H1 (cell line): Measurements from ENCODE around the gene UNC80. TPM values are rescaled to one million over a fixed set of nuclear protein-coding genes. Genes with fewer than 3 reads are reported as not detected.

ENCODE experiments used
- CTCF ChIA-PET: fragments of 300-600 bp; sonication (Branson Sonifier 250); formaldehyde crosslinking; loops from one replicate; lab custom pipeline; 2021; ENCODE audit not compliant: partially characterized antibody; lab: Charles Lee
- POLR2A ChIA-PET: fragments of 300-600 bp; sonication (Branson Sonifier 250); formaldehyde crosslinking; loops from one replicate; lab custom pipeline; 2021; ENCODE audit warnings: inconsistent platforms; ENCODE audit not compliant: partially characterized antibody; lab: Charles Lee
- DNase-seq, 2 experiments: peaks; one replicate each; pipeline versions ENCODE4 v3.0.0 to v3.0.0-alpha.2; 2010 to 2022; ENCODE audit warnings: low spot score in 2 of 2, low read depth in 1 of 2, mixed read lengths in 1 of 2
- FAIRE-seq: peaks from 2 replicates; lab custom pipeline; 2011; peaks lifted over from hg19 to GRCh38; lab: Jason Lieb, UNC
- H2AFZ ChIP-seq: 2 replicates; pipeline ENCODE4 v1.8.1; 2012; ENCODE audit warnings: low read length, inconsistent platforms
- H2AK5ac ChIP-seq: 2 replicates; pipeline ENCODE4 v1.6.1; 2013; ENCODE audit warnings: low read depth, low read length
- H2BK120ac ChIP-seq: replicated peaks from 2 replicates; pipeline ENCODE3; 2013; ENCODE audit warnings: low read depth, low read length, inconsistent platforms
- H2BK12ac ChIP-seq: 2 replicates; pipeline ENCODE4 v1.6.1; 2013; ENCODE audit warnings: low read depth, low read length
- H2BK15ac ChIP-seq: 2 replicates; pipeline ENCODE4 v1.6.1; 2013; ENCODE audit warnings: low read length
- H2BK20ac ChIP-seq: 2 replicates; pipeline ENCODE4 v1.6.1; 2013; ENCODE audit warnings: low read length
- H2BK5ac ChIP-seq: 2 replicates; pipeline ENCODE4 v1.6.1; 2013; ENCODE audit warnings: low read depth, low read length
- H3K14ac ChIP-seq: 2 replicates; pipeline ENCODE4 v1.6.1; 2013; ENCODE audit warnings: inconsistent platforms; ENCODE audit not compliant: insufficient read length
- H3K18ac ChIP-seq: 2 replicates; pipeline ENCODE4 v1.6.1; 2013; ENCODE audit warnings: low read length; ENCODE audit errors: extremely low read depth
- H3K23ac ChIP-seq: 2 replicates; pipeline ENCODE4 v1.6.1; 2013; ENCODE audit warnings: inconsistent platforms; ENCODE audit not compliant: insufficient read length
- H3K23me2 ChIP-seq: 2 replicates; pipeline ENCODE4 v1.6.1; 2013; ENCODE audit warnings: low read depth, low read length
- H3K27ac ChIP-seq: 2 replicates; pipeline ENCODE4 v1.6.1; 2011; ENCODE audit warnings: low read depth, low read length, inconsistent platforms
- H3K27me3 ChIP-seq, 4 experiments: replicated peaks in 1 of 4; 1 replicate in 1 of 4; 2 replicates in 3 of 4; pipeline versions ENCODE4 v1.6.1 to v1.8.1; 2011 to 2013; ENCODE audit warnings: low read length in 3 of 4, mild to moderate bottlenecking in 3 of 4, inconsistent platforms in 2 of 4, mixed read lengths in 2 of 4, moderate library complexity in 1 of 4; ENCODE audit not compliant: control insufficient read depth in 3 of 4, insufficient read depth in 3 of 4; ENCODE audit errors: extremely low read depth in 1 of 4
- H3K36me3 ChIP-seq, 4 experiments: 2 replicates each; pipeline versions ENCODE4 v1.6.1 to v1.8.1; 2011 to 2013; ENCODE audit warnings: mild to moderate bottlenecking in 4 of 4, low read length in 3 of 4, moderate library complexity in 2 of 4, control low read depth in 1 of 4, inconsistent platforms in 1 of 4; ENCODE audit not compliant: insufficient read depth in 4 of 4, control insufficient read depth in 2 of 4
- H3K4ac ChIP-seq: replicated peaks from 2 replicates; pipeline ENCODE3; 2013; ENCODE audit warnings: low read length, low read depth, mixed read lengths, inconsistent platforms; ENCODE audit not compliant: insufficient read length
- H3K4me1 ChIP-seq, 4 experiments: replicated peaks in 1 of 4; 1 replicate in 1 of 4; 2 replicates in 3 of 4; pipeline versions ENCODE4 v1.6.1 to v1.8.1; 2011 to 2013; ENCODE audit warnings: low read length in 3 of 4, inconsistent platforms in 2 of 4, mixed read lengths in 1 of 4; ENCODE audit not compliant: insufficient read depth in 4 of 4, control insufficient read depth in 3 of 4
- H3K4me2 ChIP-seq, 2 experiments: 2 replicates each; pipeline versions ENCODE4 v1.6.1 to v1.8.1; 2011 to 2013; ENCODE audit warnings: low read depth in 2 of 2, low read length in 2 of 2, control low read depth in 1 of 2, inconsistent platforms in 1 of 2, mild to moderate bottlenecking in 1 of 2; ENCODE audit not compliant: insufficient read depth in 1 of 2
- H3K4me3 ChIP-seq, 4 experiments: fragments of 200-600, 300-600 bp in 1 of 4; sonication (generic), shearing (Covaris generic), sonication (Bioruptor Twin) in 1 of 4; 2 replicates each; pipeline versions ENCODE4 v1.5.1 to v1.8.1; 2011 to 2016; ENCODE audit warnings: low read length in 4 of 4, low read depth in 3 of 4, control low read depth in 2 of 4, inconsistent platforms in 2 of 4, mild to moderate bottlenecking in 2 of 4, mixed read lengths in 1 of 4, moderate library complexity in 1 of 4; ENCODE audit not compliant: insufficient read depth in 2 of 4; ENCODE audit errors: extremely low read depth in 1 of 4
- H3K56ac ChIP-seq: replicated peaks from 2 replicates; pipeline ENCODE3; 2013; ENCODE audit warnings: low read depth, mild to moderate bottlenecking, mixed read lengths, low read length, inconsistent platforms; ENCODE audit not compliant: insufficient read length
- H3K79me1 ChIP-seq: 2 replicates; pipeline ENCODE4 v1.6.1; 2013; ENCODE audit warnings: low read depth, low read length, control low read depth
- H3K79me2 ChIP-seq, 2 experiments: 2 replicates each; pipeline versions ENCODE4 v1.6.1 to v1.8.1; 2012 to 2013; ENCODE audit warnings: low read length in 2 of 2, mild to moderate bottlenecking in 2 of 2, inconsistent platforms in 1 of 2; ENCODE audit not compliant: insufficient read depth in 2 of 2, control insufficient read depth in 1 of 2
- H3K9ac ChIP-seq, 4 experiments: replicated peaks in 1 of 4; 1 replicate in 1 of 4; 2 replicates in 3 of 4; pipeline versions ENCODE4 v1.6.1 to v1.8.1; 2011 to 2013; ENCODE audit warnings: low read depth in 3 of 4, low read length in 3 of 4, control low read depth in 2 of 4, mild to moderate bottlenecking in 2 of 4, moderate library complexity in 2 of 4, inconsistent platforms in 1 of 4; ENCODE audit errors: extremely low read depth in 1 of 4
- H3K9me3 ChIP-seq, 2 experiments: 2 replicates each; pipeline versions ENCODE4 v1.6.1 to v1.8.1; 2012 to 2013; ENCODE audit warnings: mild to moderate bottlenecking in 2 of 2, moderate library complexity in 2 of 2, control low read depth in 1 of 2, inconsistent platforms in 1 of 2, low read depth in 1 of 2, low read length in 1 of 2, mixed read lengths in 1 of 2; ENCODE audit not compliant: insufficient read depth in 2 of 2
- H4K20me1 ChIP-seq, 2 experiments: replicated peaks in 1 of 2; 2 replicates each; pipeline versions ENCODE3 to v1.8.1; 2011 to 2013; ENCODE audit warnings: inconsistent platforms in 2 of 2, low read length in 2 of 2, mild to moderate bottlenecking in 1 of 2; ENCODE audit not compliant: insufficient read depth in 2 of 2, control insufficient read depth in 1 of 2
- H4K5ac ChIP-seq: 2 replicates; pipeline ENCODE4 v1.6.1; 2013; ENCODE audit warnings: low read length, low read depth, mixed read lengths, inconsistent platforms; ENCODE audit not compliant: insufficient read length
- H4K8ac ChIP-seq: 2 replicates; pipeline ENCODE4 v1.8.0; 2013; ENCODE audit warnings: mild to moderate bottlenecking, moderate library complexity, low read length, inconsistent platforms; ENCODE audit not compliant: insufficient read depth; ENCODE audit errors: extremely low read depth
- H4K91ac ChIP-seq: replicated peaks from 2 replicates; pipeline ENCODE3; 2013; ENCODE audit warnings: low read length, mixed read lengths, inconsistent platforms; ENCODE audit not compliant: insufficient read length
- RFX5 ChIP-seq: IDR thresholded peaks from 2 replicates; pipeline ENCODE4 v1.6.1; 2011; ENCODE audit warnings: low read depth, low read length, improper control_type of control experiment, borderline replicate concordance
- WGBS, 2 experiments: shearing (Covaris generic) in 1 of 2; methylation state at CpG; one replicate each; pipeline versions ENCODE4 v1.1.6 to v1.1.7; 2013 to 2015; ENCODE audit warnings: low lambda C conversion rate in 2 of 2, mixed read lengths in 2 of 2, inconsistent platforms in 1 of 2, low coverage in 1 of 2, missing lambda C conversion rate in 1 of 2; ENCODE audit not compliant: insufficient replicate concordance in 2 of 2, insufficient coverage in 1 of 2, insufficient read length in 1 of 2; ENCODE audit errors: extremely low coverage in 1 of 2, missing lambda C conversion rate in 1 of 2; 5-methylcytosine and 5-hydroxymethylcytosine counted together
- polyA plus RNA-seq, 7 experiments: library from polyadenylated mRNA; depleted of rRNA in 3 of 7; stranded (reverse) in 5 of 7; unstranded in 2 of 7; fragments of >200 nt in 5 of 7; fragments of 200-250 nt in 2 of 7; gene quantifications; 1 replicate in 5 of 7; 2 replicates in 1 of 7; 4 replicates in 1 of 7; pipeline versions ENCODE4 v1.2.1 to v1.2.3, GENCODE V29; 2011 to 2013; ENCODE audit warnings: missing spikeins in 2 of 7, mixed read lengths in 2 of 7
- total RNA-seq: library from RNA; stranded (reverse); fragmentation: NEBNext Ultra II Directional; extraction: Animal tissue kit (Norgen Biotek cat#: 25700); gene quantifications from 2 replicates; pipeline ENCODE4 v1.2.1, GENCODE V29; 2021

Gene UNC80
- total and polyA plus RNA-seq, 2 of the 8 experiments (the other 6 are each of a cell fraction or from before 2014, with no cell fraction given) = 0.53 to 0.56 TPM

DNA sequence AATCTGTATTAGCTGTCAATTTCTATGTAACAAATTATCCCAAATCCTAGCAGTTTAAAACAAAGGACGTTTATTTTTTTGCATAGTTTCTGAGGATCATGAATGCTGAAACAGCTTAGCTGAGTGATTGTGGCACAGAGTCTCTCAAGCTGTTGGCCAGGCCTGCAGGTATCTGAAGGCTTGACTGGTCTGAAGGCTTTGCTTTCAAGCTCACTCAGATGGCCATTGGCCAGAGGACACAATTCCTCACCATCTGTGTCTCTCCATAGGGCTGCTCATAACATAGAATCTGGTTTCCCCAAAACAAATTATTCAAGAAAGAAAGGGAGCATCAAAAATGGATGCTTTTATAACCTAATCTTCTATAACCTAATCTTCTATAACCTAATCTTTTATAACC, 33.7 kb downstream of the UNC80 start:
- no peak overlapping the region for H2BK5ac ChIP-seq
- H2BK20ac ChIP-seq = no peak overlapping the region
- no peaks in the 10 kb centered on the region for H3K23me2 ChIP-seq
- no peak overlapping the region for H2AFZ ChIP-seq
- no peaks in the 10 kb centered on the region for H3K79me2 ChIP-seq
- H2BK15ac ChIP-seq = peak overlapping the region; percentile 72; the same call in 1 of the 2 replicates
- H3K4me2 ChIP-seq = no peak overlapping the region
- TF ChIP-seq RFX5 = no peak
- TF ChIP-seq, all 59 proteins: peak for 0
- H3K18ac ChIP-seq = no peak overlapping the region
- WGBS, 2 experiments = 71% methylated on average over 1 of the region's 1 CpG; no CpG with 5 or more reads in 1 of the 2 experiments
- no peak overlapping the region for H4K8ac ChIP-seq
- H4K5ac ChIP-seq = no peak overlapping the region
- H4K91ac ChIP-seq = no peak overlapping the region
- H2BK12ac ChIP-seq = no peak overlapping the region
- H3K56ac ChIP-seq = no peak overlapping the region
- H2BK120ac ChIP-seq = no peak overlapping the region
- H3K9ac ChIP-seq = no peak overlapping the region
- H3K4me3 ChIP-seq = no peak overlapping the region
- H3K23ac ChIP-seq = no peak overlapping the region
- H3K27me3 ChIP-seq = no peaks in the 10 kb centered on the region
- H3K14ac ChIP-seq = no peak overlapping the region
- H3K27ac ChIP-seq = no peak overlapping the region
- POLR2A ChIA-PET = no interaction called here
- H4K20me1 ChIP-seq = no peaks in the 10 kb centered on the region
- DNase-seq (no peak), FAIRE-seq (no peak)
- no peaks in the 10 kb centered on the region for H3K4me1 ChIP-seq
- CTCF ChIA-PET = interaction anchor here (0.9 to 2.4 kb wide), 2 partner anchors 9 to 156 kb away, joined by 4 to 11 read pairs; no protein-coding TSS in a partner anchor
- no peaks in the 10 kb centered on the region for H3K36me3 ChIP-seq
- H3K9me3 ChIP-seq = no peaks in the 10 kb centered on the region; a peak in 1 of 4 replicates
- H3K4ac ChIP-seq = no peak overlapping the region
- H3K79me1 ChIP-seq = no peaks in the 10 kb centered on the region
- H2AK5ac ChIP-seq = no peak overlapping the region
